ENCODE results near the gene S100A2. TPM values are rescaled to one million over a fixed set of nuclear protein-coding genes. Genes with fewer than 3 reads are reported as not detected.
"Not testable (repeated sequence)": the region's sequence is repeated elsewhere in the genome, so short reads cannot be mapped to it uniquely, and the experiment has no call there.

The S100A2 gene
- total RNA-seq, 4 donors from 2014 or later, result 14.7 TPM; not detected in 3

- no peaks in the 10 kb centered on the region for H3K9me3 ChIP-seq
- H3K4me3 ChIP-seq, result peak overlapping the region; percentile 28 to 52 (median 40)
- ATAC-seq (no peak), DNase-seq (no peak)
- H3K4me1 ChIP-seq, result peaks cover 34 to 46% of the 10 kb centered on the region in 2 donors
- TF ChIP-seq CTCF (IDR thresholded peaks at IDR 0.05 in 4 of 5, conservative IDR thresholded peaks at IDR 0.05 in 1 of 5), result no peak
- peak overlapping the region; percentile 87 to 94 (median 92) for H3K27ac ChIP-seq
- intact Hi-C loops (cut with DNase I; ENCODE audit: low total_unique reads), result loop anchor here (1.0 to 10.0 kb wide), 5 partner anchors 34 to 420 kb away; partner anchors contain the start of genes ILF2, RAB13 and S100A9
- no peaks in the 10 kb centered on the region for H3K27me3 ChIP-seq
- in situ Hi-C loops (cut with MboI; ENCODE audit: low sequenced_read_pairs in 4 of 4), result loop anchor here in 3 of 4 donors (5.0 to 10.0 kb wide), 2 partner anchors 35 to 53 kb away; no protein-coding TSS in a partner anchor
- no peaks in the 10 kb centered on the region for H3K36me3 ChIP-seq
Measured at GRCh38 chr1:153567621-153568366, 2.1 kb upstream of the S100A2 start.

GRCh38 chr1:153566414-153567371, 1.0 kb upstream of the S100A2 start:
- H3K4me3 ChIP-seq, result peak overlapping the region in 1 of 4 donors; percentile 8
- no peaks in the 10 kb centered on the region for H3K9me3 ChIP-seq
- H3K27ac ChIP-seq, result peak overlapping the region; percentile 87 to 94 (median 92)
- ATAC-seq (peak; percentile 78 to 84), DNase-seq (peak; percentile 98 to 100)
- H3K4me1 ChIP-seq, result peaks cover 27 to 38% of the 10 kb centered on the region in 2 donors
- intact Hi-C loops (cut with DNase I; ENCODE audit: low total_unique reads), result loop anchor here (1.0 to 10.0 kb wide), 5 partner anchors 76 to 421 kb away; partner anchors contain the start of genes ILF2, RAB13 and S100A9
- TF ChIP-seq CTCF (IDR thresholded peaks at IDR 0.05 in 4 of 5, conservative IDR thresholded peaks at IDR 0.05 in 1 of 5) (no peak), POLR2A (IDR thresholded peaks at IDR 0.05) (peak; percentile 48 to 53)
- no peaks in the 10 kb centered on the region for H3K27me3 ChIP-seq
- no peaks in the 10 kb centered on the region for H3K36me3 ChIP-seq
- in situ Hi-C loops (cut with MboI; ENCODE audit: low sequenced_read_pairs in 4 of 4), result loop anchor here in 3 of 4 donors (5.0 to 10.0 kb wide), 2 partner anchors 34 to 52 kb away; no protein-coding TSS in a partner anchor

- Histone ChIP-seq H3K9me3 (no peaks in the 10 kb centered on the region), H3K36me3 (no peaks in the 10 kb centered on the region), H3K27me3 (no peaks in the 10 kb centered on the region), H3K4me3 (no peak overlapping the region), H3K27ac (peak overlapping the region in 1 of 4 donors; percentile 28), H3K4me1 (peaks cover 27 to 37% of the 10 kb centered on the region in 2 donors)
- intact Hi-C loops (cut with DNase I; ENCODE audit: low total_unique reads) (loop anchor here (10.0 kb wide), 1 partner anchor 209 kb away; the partner anchor contains the start of gene S100A9), in situ Hi-C loops (cut with MboI; ENCODE audit: low sequenced_read_pairs in 4 of 4) (loop anchor here (5.0 to 10.0 kb wide), 2 partner anchors 49 to 52 kb away; no protein-coding TSS in a partner anchor)
- no peak for DNase-seq
- no peak for ATAC-seq
- TF ChIP-seq POLR2A (IDR thresholded peaks at IDR 0.05), result no peak
Measured at GRCh38 chr1:153563991-153564390, 1.7 kb downstream of the S100A2 start.

GRCh38 chr1:153563483-153563901, 2.2 kb downstream of the S100A2 start:
- TF ChIP-seq CTCF (IDR thresholded peaks at IDR 0.05 in 4 of 5, conservative IDR thresholded peaks at IDR 0.05 in 1 of 5) (no peak), POLR2A (IDR thresholded peaks at IDR 0.05) (no peak)
- no peak for ATAC-seq
- Histone ChIP-seq H3K27me3 (no peaks in the 10 kb centered on the region), H3K27ac (no peak overlapping the region), H3K4me3 (no peak overlapping the region), H3K36me3 (no peaks in the 10 kb centered on the region), H3K9me3 (no peaks in the 10 kb centered on the region), H3K4me1 (peaks cover 27 to 33% of the 10 kb centered on the region in 2 donors)
- intact Hi-C loops (cut with DNase I; ENCODE audit: low total_unique reads), result loop anchor here (10.0 kb wide), 1 partner anchor 209 kb away; the partner anchor contains the start of gene S100A9
- no peak for DNase-seq
- in situ Hi-C loops (cut with MboI; ENCODE audit: low sequenced_read_pairs in 4 of 4), result loop anchor here (5.0 to 10.0 kb wide), 2 partner anchors 49 to 51 kb away; no protein-coding TSS in a partner anchor

GRCh38 chr1:153562021-153562420, 3.6 kb downstream of the S100A2 start:
- Histone ChIP-seq H3K4me1 (peaks cover 14 to 19% of the 10 kb centered on the region in 2 donors), H3K27ac (peak overlapping the region in 2 of 4 donors; percentile 16 to 18)
- H3K36me3 ChIP-seq, H3K9me3 ChIP-seq, H3K4me3 ChIP-seq, H3K27me3 ChIP-seq, DNase-seq, ATAC-seq: not testable (repeated sequence)
- in situ Hi-C loops (cut with MboI; ENCODE audit: low sequenced_read_pairs in 4 of 4), result loop anchor here (5.0 to 10.0 kb wide), 2 partner anchors 47 to 50 kb away; no protein-coding TSS in a partner anchor
- intact Hi-C loops (cut with DNase I; ENCODE audit: low total_unique reads), result loop anchor here (10.0 kb wide), 1 partner anchor 207 kb away; the partner anchor contains the start of gene S100A9
